HG02981 (cell line): ENCODE results near the gene SHISA6.

Experiments
- ATAC-seq: cut with Tn5 transposase; IDR thresholded peaks from one replicate; pipeline ENCODE4 v1.9.1; 2021; ENCODE audit warnings: mild to moderate bottlenecking, moderate library complexity; ENCODE audit not compliant: unreplicated experiment

The SHISA6 gene

GRCh38 chr17:11240841-11241610, at the start of gene SHISA6:
TSS of gene SHISA6 (plus strand) at chr17:11241213.
- ATAC-seq: no peak

- no peak for ATAC-seq
Observed at GRCh38 chr17:11195801-11196200, 45.2 kb upstream of the SHISA6 start.

GRCh38 chr17:11204991-11205390, 36.0 kb upstream of the SHISA6 start:
- no peak for ATAC-seq

GRCh38 chr17:11205659-11206058, 35.4 kb upstream of the SHISA6 start:
- no peak for ATAC-seq

- no peak for ATAC-seq
Observed at GRCh38 chr17:11209906-11210305, 31.1 kb upstream of the SHISA6 start.

GRCh38 chr17:11212792-11213191, 28.2 kb upstream of the SHISA6 start:
- ATAC-seq: no peak

- no peak for ATAC-seq
Observed at GRCh38 chr17:11216976-11217375, 24.0 kb upstream of the SHISA6 start.

GRCh38 chr17:11221196-11221595, 19.8 kb upstream of the SHISA6 start:
- ATAC-seq: no peak

- ATAC-seq: no peak
Observed at GRCh38 chr17:11221721-11222120, 19.3 kb upstream of the SHISA6 start.

GRCh38 chr17:11238705-11239104, 2.3 kb upstream of the SHISA6 start:
- ATAC-seq: no peak

- ATAC-seq: no peak
Observed at GRCh38 chr17:11239379-11239970, 1.5 kb upstream of the SHISA6 start.

GRCh38 chr17:11240041-11240840, 772 bp upstream of the SHISA6 start:
- no peak for ATAC-seq

- ATAC-seq: no peak
Observed at GRCh38 chr17:11241611-11242226, 706 bp downstream of the SHISA6 start.

- ATAC-seq: no peak
Observed at GRCh38 chr17:11242411-11242810, 1.4 kb downstream of the SHISA6 start.

GRCh38 chr17:11244776-11245175, 3.8 kb downstream of the SHISA6 start:
- ATAC-seq: no peak

GRCh38 chr17:11245187-11245586, 4.2 kb downstream of the SHISA6 start:
- ATAC-seq: no peak

GRCh38 chr17:11245791-11246190, 4.8 kb downstream of the SHISA6 start:
- no peak for ATAC-seq

- no peak for ATAC-seq
Observed at GRCh38 chr17:11250161-11250560, 9.1 kb downstream of the SHISA6 start.

GRCh38 chr17:11251561-11252107, 10.6 kb downstream of the SHISA6 start:
- ATAC-seq: no peak

GRCh38 chr17:11252146-11252545, 11.1 kb downstream of the SHISA6 start:
- no peak for ATAC-seq

GRCh38 chr17:11256877-11257276, 15.9 kb downstream of the SHISA6 start:
- no peak for ATAC-seq
